ENCODE results near the gene CLEC2L. TPM values are rescaled to one million over a fixed set of nuclear protein-coding genes. Genes with fewer than 3 reads are reported as not detected.

Gene CLEC2L
- polyA plus RNA-seq, 3 donors, result not detected

GRCh38 chr7:139562961-139563565 is 39.6 kb downstream of the CLEC2L start:
- peaks cover 5 to 14% of the 10 kb centered on the region in 2 donors for H3K4me1 ChIP-seq (ENCODE audit: control insufficient read depth in 1 of 2, insufficient read depth in 2 of 2, low read length in 2 of 2)
- no peak for TF ChIP-seq CTCF (IDR thresholded peaks at IDR 0.05)
- Mint-ChIP-seq H3K27ac (peak overlapping the region in 3 of 7 donors; percentile 19 to 55 (median 38)), H3K27me3 (ENCODE audit: low read depth in 3 of 3) (peaks cover 0 to 2% (median 1%) of the 10 kb centered on the region in 3 donors), H3K4me3 (no peak overlapping the region), H3K9me3 (peaks cover 0 to 8% (median 3%) of the 10 kb centered on the region in 7 donors), H3K36me3 (peaks cover 23 to 54% of the 10 kb centered on the region in 2 donors), H3K4me1 (peaks cover 26% of the 10 kb centered on the region)
- H3K9ac ChIP-seq (ENCODE audit: insufficient read depth, low read length, poor library complexity, severe bottlenecking), result no peak overlapping the region
- no peak overlapping the region for H2AFZ ChIP-seq (ENCODE audit: insufficient read depth, low read depth, low read length, poor library complexity, severe bottlenecking)
- H4K20me1 ChIP-seq (ENCODE audit: insufficient read depth, low read length), result peaks cover 7% of the 10 kb centered on the region
- peak; percentile 9 to 21 (median 10) for DNase-seq
- intact Hi-C loops (cut with micrococcal nuclease), result no loop called here
- 50% methylated on average over 3 of the region's 13 CpGs for WGBS (ENCODE audit: insufficient coverage)
- H3K27ac ChIP-seq (ENCODE audit: low read depth in 1 of 2, low read length in 2 of 2), result no peak overlapping the region
- no peak overlapping the region for H3K4me3 ChIP-seq (replicated peaks in 1 of 3; ENCODE audit: low read depth in 2 of 3, low read length in 3 of 3)
- no peak overlapping the region for H3K4me2 ChIP-seq (replicated peaks; ENCODE audit: extremely low read depth, low read length, poor library complexity, severe bottlenecking)
- peaks cover 9 to 24% of the 10 kb centered on the region in 2 donors for H3K36me3 ChIP-seq (replicated peaks in 1 of 2; ENCODE audit: control insufficient read depth in 1 of 2, insufficient read depth in 2 of 2, low read length in 2 of 2)
- no peaks in the 10 kb centered on the region for H3K27me3 ChIP-seq (ENCODE audit: control insufficient read depth in 2 of 2, insufficient read depth in 2 of 2, low read length in 2 of 2)
- no peaks in the 10 kb centered on the region for H3K79me2 ChIP-seq (ENCODE audit: insufficient read depth, low read length)
- H3K9me3 ChIP-seq (replicated peaks in 1 of 2; ENCODE audit: control insufficient read depth in 1 of 2, insufficient read depth in 1 of 2, low read length in 2 of 2), result no peaks in the 10 kb centered on the region

GRCh38 chr7:139563856-139564255 is 40.4 kb downstream of the CLEC2L start:
- Histone ChIP-seq H2AFZ (ENCODE audit: insufficient read depth, low read depth, low read length, poor library complexity, severe bottlenecking) (no peak overlapping the region), H3K4me3 (replicated peaks in 1 of 3; ENCODE audit: low read depth in 2 of 3, low read length in 3 of 3) (no peak overlapping the region), H3K4me2 (replicated peaks; ENCODE audit: extremely low read depth, low read length, poor library complexity, severe bottlenecking) (no peak overlapping the region), H3K9ac (ENCODE audit: insufficient read depth, low read length, poor library complexity, severe bottlenecking) (no peak overlapping the region), H3K9me3 (replicated peaks in 1 of 2; ENCODE audit: control insufficient read depth in 1 of 2, insufficient read depth in 1 of 2, low read length in 2 of 2) (no peaks in the 10 kb centered on the region), H4K20me1 (ENCODE audit: insufficient read depth, low read length) (peaks cover 7% of the 10 kb centered on the region), H3K27me3 (ENCODE audit: control insufficient read depth in 2 of 2, insufficient read depth in 2 of 2, low read length in 2 of 2) (no peaks in the 10 kb centered on the region), H3K27ac (ENCODE audit: low read depth in 1 of 2, low read length in 2 of 2) (no peak overlapping the region), H3K36me3 (replicated peaks in 1 of 2; ENCODE audit: control insufficient read depth in 1 of 2, insufficient read depth in 2 of 2, low read length in 2 of 2) (peaks cover 10 to 32% of the 10 kb centered on the region in 2 donors), H3K4me1 (ENCODE audit: control insufficient read depth in 1 of 2, insufficient read depth in 2 of 2, low read length in 2 of 2) (peaks cover 5 to 14% of the 10 kb centered on the region in 2 donors), H3K79me2 (ENCODE audit: insufficient read depth, low read length) (no peaks in the 10 kb centered on the region)
- TF ChIP-seq CTCF (IDR thresholded peaks at IDR 0.05), result no peak
- H3K4me1 Mint-ChIP-seq, result peaks cover 26% of the 10 kb centered on the region
- H3K4me3 Mint-ChIP-seq, result no peak overlapping the region
- H3K27ac Mint-ChIP-seq, result no peak overlapping the region
- peaks cover 0 to 2% (median 1%) of the 10 kb centered on the region in 3 donors for H3K27me3 Mint-ChIP-seq (ENCODE audit: low read depth in 3 of 3)
- 100% methylated on average over 2 of the region's 5 CpGs for WGBS (ENCODE audit: insufficient coverage)
- H3K36me3 Mint-ChIP-seq, result peaks cover 30 to 62% of the 10 kb centered on the region in 2 donors
- DNase-seq, result no peak
- intact Hi-C loops (cut with micrococcal nuclease), result no loop called here
- H3K9me3 Mint-ChIP-seq, result peaks cover 0 to 8% (median 3%) of the 10 kb centered on the region in 7 donors
